GM19035 (cell line): ENCODE results near the gene AKR7A3.
"Not testable (repeated sequence)": the region's sequence is repeated elsewhere in the genome, so short reads cannot be mapped to it uniquely, and the experiment has no call there.

Experiments
- ATAC-seq: cut with Tn5 transposase; IDR thresholded peaks from one replicate; pipeline ENCODE4 v1.9.1; 2021; ENCODE audit not compliant: unreplicated experiment

Gene AKR7A3

DNA sequence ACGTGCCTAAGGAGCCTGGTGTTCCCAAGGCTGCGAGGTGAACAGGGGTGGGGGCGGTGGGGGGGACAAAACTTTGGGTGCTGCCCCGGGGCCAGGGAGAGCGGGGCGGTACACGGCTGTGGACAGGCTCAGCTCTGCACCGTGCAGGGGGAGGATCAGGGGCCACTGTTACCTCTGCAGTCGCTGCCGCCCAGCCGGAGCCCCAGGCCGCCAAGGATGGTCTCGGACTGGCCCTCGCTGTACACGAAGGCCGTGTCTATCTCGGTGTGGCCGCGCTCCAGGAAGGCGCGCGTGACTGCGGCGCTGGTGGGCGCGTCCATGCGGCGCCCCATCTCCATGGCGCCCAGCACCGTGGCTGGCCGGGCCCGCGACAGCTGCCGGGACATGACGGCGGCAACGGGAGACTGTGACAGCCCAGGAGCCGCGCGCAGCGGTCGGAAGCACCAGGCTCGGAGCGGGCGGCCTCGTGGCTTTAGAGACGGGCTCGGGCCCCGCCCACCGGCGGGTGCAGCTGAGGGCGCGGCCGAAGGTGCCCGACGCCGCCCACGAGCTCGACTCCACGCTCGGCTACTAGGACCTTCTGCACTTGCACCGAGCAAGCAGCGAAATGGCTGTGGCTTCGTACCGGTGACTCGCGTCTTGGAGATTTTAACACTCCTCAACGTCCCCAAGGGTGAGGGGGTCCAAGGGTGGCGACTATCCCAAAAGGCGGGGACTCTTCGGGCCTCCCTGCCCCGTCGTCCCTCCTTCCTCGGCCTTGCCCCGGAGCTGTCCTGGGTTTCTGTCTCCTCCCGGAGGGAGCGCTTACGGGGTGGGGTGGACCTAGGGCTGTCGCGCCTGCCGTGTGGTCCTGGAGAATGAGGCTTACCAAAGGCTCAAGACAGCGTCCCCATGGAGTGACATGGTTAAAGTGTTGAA is at the start of gene AKR7A3:
TSS of gene AKR7A3 (minus strand) at position 447 of the 918 bp plus-strand sequence. CDS start at position 386, 61 bp downstream.
- ATAC-seq, result not testable (repeated sequence)

DNA sequence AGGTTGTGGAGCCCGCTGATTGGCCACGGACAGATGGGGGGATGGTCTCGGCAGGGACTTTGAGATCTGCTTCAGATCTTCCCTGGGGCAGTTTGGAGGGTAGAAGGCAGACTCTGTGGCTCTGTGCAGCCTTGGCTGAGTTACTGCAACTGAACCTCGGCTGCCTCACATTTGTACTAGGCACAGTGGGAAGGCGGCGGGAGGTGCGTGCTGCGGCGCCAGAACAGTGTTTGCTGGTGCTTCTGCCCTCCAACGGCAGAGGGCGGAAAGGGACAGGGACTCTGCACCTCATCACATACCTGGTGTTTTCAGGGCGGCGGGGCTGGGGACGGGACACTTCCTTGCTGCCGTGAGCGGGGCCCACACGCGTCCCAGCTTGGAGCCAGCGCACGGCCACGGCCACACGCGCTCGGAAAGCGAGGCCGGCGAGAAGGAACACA is 49.8 kb upstream of the AKR7A3 start:
- ATAC-seq, result no peak

DNA sequence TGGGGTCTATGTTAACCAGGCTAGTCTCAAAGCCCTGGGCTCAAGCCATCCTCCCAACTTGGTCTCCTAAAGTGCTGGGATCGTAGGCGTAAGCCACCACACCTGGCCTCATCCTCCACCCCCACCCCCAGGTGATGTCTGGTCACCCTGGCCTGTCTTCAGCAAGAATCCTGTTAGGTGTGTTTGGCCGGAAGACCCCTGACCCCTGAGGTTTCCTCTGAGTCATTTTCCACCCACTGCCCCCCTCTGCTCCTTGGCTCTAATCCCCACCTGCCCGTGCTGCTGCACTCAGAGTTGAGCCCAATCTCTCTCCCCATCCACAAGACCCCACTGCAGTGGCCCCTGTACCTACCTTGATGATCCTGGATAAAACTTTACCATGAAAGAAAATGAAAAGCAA is 48.7 kb upstream of the AKR7A3 start:
- ATAC-seq, result no peak

DNA sequence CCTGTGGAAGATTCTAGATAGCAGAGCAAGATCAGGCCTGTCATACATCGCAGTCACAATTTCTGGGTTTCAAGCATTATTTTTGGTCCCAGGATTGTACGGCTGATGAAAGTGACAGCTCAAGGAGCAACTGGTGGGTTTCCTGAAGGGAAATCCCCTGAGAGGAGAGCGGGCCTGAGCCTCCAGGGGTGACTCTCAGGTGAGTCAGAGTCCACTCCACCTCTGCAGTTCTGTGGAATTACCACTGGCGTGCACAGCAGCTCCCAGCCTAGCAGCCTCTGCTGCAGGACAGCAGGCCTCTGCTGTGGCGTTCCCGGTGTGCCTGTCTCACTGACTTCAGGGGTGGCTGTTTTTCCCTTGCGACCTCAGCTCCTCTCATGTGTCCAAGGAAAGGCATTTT is 48.0 kb upstream of the AKR7A3 start:
- ATAC-seq, result no peak

DNA sequence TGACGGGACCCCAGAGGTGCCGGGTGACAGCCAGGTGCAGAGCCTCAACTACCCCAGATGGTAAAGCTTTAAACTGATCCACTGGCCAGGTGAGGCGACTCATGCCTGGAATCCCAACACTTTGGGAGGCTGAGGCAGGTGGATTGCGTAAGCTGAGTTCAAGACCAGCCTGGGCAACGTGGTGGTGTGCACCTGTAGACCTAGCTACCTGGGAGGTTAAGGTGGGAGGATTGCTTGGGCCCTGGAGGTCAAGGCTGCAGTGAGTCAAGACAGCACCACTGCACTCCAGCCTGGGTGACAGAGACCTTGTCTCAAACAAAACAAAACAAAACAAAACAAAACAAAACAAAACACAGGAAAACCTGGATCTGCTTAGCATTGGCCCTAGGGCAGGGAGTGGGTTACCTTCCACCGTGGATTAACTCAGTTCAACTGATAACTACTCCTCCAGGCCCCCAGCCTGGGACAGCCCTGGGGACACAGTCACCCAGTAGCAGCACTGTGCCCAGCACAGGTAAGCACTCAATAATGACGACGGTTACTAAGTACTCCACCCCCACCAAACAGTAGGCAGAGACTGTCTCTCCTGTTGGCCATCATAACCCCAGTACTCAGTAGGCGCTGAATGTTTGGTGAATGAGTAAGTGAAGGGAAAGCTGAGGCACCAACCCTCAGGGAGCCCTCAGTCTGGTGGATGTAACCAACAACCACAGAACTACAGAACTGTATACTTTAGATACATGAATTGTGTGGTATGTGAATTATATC is 45.2 kb upstream of the AKR7A3 start:
- no peak for ATAC-seq

DNA sequence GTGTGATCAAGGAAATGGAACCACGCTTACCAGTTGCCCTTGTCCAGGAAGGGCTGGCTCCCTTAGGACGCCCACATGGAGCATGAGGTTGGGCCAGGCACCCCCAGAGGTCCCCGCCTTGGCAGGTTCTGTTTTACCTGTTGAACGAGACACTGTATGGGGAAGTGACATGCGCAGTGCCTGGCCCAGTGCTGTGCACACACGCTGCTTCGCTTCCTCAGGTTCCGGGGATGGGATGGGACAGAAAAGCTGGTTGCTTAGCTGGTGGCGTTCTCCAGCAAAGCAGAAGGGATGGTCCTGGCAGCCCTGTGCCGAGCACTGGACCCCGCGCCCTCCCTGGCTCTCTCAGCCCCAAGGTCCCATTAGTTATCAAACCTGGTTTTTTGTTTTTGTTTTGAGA is 44.3 kb upstream of the AKR7A3 start:
- ATAC-seq, result no peak

DNA sequence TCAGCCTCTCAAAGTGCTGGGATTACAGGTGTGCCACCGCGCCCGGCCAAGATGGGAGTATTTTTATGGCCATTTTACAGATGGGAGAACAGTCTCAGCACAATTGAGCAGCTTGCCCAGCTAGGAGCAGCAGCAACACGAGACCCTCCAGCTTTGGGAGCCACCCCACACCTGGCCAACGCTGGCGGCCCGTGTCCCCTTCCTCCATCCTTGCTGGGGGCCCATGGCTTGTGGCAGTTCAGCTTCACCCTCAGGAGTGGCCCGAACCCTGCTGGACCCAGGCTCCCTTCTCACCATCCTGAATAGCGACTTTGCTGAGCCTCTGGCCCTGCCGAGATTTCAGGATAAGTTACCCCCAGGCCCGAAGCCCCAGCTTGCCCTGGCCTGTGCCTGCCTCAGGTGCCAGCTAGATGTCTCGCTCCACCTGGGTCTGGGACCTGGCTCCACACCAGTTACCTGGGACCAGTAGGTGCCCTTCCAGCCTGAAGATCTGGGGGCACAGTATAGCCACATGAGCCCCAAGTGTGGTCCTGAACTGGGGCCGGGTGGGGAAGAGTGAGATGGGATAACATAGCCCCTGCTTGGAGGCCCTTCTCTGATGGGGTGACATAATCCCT is 42.8 kb upstream of the AKR7A3 start:
- no peak for ATAC-seq

DNA sequence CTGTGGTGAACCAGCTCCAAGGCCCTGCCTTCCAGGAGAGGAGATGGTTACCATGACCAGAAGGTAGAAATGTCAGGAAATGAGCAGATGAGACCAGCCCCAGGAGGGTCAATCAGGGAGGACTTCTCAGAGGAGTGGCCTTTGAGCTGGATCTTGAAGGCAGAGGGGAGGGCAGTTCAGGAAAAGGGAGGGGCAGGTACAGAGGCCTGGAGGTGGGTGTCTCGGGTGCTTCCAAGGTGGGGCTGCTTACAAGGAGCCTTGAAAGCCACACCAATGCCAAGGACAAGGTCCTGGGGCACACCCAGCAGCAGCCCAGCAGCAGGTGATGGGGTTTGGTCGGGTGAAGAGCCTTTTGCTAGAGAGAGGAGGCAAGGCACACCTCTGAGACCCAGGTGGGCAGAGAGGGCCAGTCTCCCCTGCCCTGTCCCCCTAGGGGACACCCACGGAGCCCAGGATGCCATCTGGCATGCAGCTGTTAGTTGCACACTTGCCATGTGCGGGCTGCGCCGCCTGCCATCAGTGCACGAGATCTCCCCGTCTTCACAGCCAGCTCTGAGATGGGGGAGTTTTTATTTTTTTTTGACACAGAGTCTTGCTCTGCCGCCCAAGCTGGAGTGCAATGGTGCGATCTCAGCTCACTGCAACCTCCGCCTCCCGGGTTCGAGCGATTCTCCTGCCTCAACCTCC is 42.0 kb upstream of the AKR7A3 start:
- ATAC-seq, result no peak

DNA sequence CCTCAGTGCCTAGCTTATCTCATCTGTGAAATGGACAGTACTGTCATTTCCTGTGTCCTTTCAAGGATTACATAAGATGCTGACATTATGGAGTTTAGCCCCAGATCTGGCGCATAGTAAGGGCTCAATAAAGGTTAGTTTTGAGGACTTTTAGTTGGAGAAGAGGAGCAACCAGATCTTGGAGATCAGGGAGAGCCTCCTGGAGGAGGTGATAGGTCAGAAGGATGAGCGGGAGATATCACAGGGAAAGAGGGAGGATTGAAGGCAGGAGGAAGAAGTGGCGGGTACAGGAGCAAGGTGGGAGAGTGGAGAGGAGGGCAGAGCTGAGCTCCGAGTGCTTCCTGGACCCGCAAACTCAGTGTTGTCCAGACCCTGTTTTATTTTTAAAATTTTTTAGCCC is 41.0 kb upstream of the AKR7A3 start:
- no peak for ATAC-seq

DNA sequence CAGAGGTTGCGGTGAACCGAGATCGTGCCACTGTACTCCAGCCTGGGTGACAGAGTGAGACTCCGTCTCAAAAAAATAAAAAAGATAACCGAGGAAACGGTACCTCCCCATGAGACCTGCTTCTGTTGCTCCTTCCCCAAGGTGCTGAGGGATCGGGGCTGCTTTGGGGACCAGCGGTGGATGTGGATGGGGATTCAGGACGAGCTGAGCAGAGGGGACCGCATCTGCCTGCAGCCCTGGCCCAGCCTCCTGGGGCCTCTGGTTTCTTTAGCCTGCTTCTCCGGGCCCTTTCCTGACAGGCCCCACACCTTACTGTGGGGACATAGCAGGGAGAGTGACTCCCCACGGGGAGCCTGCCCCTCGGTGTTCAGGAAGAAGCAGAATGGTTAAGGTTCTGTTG is 40.6 kb upstream of the AKR7A3 start:
- ATAC-seq, result no peak

DNA sequence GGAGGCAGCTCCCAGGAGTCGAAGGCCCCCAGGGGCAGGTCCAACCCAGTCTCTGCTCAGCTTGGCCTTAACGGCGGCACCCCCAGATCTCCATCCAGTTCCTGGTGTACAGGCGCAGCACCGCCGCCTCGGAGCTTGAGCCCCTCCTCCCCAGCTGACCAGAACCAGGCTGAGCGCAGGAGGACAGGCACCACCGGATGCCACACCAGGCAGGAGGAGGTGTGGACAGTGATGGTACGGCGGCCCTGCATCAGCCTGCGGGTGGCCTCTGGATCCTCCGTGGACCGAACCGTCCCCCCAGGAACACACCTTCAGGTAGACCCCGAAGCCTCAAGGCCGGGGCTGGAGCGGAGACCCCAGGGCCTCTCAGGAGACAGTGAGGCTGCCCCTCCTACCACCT is 39.9 kb upstream of the AKR7A3 start:
- no peak for ATAC-seq

DNA sequence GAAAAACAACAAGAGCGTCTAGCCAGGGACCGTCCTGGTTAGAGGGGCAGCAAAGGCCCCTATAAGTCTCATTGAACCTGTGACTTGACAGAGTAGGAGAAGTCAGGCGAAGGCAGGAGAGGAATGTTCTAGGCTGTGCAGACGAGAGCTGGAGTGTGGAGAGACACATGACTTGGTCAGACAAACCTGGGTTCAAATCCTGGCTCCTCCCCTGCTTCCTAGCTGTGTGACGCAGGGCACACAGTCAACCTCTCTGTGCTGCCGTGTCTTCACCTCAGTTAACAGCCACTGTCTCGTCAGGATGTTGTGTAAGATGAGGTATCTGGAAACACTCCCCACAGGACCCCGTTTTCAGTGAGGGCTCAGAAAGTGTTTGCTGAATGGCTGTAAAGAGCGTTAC is 39.2 kb upstream of the AKR7A3 start:
- no peak for ATAC-seq

DNA sequence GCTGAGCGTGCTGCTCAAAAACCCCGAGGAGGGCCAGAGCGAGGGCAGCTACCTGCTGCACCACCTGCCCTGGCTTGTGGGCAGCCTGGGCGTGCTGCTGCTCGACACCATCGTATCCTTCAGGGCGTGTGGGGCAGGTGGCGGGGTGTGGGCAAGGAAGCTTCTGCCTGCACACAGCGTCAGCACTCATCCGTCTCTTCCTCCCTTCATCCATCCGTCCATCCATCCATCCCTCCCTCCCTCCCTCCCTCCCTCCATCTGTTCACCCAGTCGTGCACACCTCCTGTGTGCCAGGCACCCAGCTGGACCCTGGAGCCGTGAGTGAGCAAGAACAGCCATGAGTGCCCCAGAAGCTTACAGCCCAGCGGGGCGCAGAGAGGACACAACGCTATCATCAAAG is 38.7 kb upstream of the AKR7A3 start:
- ATAC-seq, result no peak

DNA sequence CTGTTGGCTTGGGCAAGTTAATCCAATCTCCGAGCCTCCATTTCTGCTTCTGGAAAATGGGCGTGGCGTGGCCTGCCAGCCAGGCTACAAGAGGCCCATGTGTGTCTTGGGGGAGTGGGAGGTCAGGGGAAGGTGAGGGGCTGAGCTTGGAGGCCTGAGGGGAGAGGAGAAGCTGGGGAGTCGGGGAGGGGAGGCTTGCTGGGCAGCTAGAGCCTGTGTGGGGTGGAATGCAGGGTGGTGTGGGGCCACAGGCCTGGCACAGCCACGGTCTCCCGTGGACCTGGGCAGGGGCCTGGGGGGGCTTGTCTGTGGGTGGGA is 38.1 kb upstream of the AKR7A3 start:
- ATAC-seq, result no peak

DNA sequence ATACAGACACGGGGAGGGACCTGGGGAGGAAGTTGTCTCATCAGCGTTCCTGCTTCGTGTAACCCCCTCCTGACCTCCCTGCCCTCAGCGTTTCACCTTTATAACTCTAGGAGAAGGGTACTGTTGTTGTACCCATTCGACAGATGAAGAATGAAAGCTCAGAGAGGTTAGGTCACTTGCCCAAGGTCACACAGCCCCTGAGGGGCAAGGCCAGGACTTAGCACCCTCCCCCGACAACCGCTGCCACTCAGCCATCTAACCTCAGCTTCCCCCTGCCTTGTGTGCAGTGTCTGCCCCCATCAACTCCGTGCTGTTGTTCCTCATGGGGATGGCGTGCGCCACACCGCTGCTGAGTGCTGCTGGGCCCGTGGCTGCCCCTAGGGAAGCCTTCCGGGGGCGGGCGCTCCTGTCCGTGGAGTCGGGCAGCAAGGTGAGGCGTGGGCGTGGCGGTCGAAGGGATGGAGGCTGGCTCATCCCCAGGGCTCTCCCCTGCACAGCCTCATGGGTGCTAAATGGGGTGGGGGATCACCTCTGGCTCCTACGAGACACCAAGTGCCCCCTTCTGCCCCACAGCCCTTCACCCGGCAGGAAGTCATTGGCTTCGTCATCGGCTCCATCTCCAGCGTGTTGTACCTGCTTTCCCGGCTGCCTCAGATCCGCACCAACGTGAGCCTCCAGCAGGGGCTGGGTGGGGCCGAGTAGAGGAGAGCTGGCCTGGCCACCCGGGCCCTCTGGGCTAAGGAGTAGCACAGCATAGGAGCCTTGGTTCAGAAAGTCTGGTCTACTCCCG is 37.6 kb upstream of the AKR7A3 start:
- no peak for ATAC-seq

DNA sequence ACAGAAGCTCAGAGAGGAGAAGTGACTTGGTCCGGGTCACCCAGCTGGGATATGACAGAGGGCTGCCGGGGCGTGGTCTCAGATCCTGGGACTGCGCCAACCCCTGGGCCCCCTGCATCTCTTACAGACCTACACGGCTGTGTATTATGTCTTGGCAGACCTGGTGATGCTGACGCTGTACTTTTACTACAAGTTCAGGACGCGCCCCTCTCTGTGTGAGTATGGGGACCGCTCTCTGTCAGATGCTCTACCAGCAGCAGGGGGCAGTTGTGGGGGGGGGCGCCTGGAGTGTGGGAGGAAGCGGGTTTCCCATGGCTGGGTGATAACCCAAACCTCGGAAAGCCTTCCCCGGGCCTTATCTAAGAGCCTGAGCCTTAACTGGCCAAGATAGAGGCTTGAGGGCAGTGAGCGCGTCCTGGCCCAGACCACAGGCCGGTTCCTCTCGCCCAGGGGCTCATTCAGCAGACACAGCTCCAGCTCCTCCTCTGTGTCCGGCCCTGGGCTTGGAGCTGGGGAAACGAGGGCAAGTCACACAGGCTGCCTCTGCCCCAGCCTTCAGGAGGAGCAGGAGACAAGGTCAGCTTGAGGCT is 36.9 kb upstream of the AKR7A3 start:
- ATAC-seq, result no peak

DNA sequence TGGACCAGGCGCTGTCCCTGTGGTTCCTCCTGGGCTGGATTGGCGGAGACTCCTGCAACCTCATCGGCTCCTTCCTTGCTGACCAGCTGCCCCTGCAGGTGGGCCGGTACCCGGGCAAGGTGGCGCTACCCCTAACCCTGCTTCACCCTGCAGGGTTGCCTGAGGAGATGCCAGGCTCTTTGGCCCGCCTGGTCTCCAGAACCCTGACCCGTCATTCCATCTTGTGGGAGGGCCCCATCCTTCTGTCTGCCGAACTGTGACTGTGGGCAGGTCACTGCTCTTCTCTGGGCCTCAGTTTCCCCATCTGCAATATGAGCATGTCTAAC is 36.1 kb upstream of the AKR7A3 start:
- ATAC-seq, result no peak

DNA sequence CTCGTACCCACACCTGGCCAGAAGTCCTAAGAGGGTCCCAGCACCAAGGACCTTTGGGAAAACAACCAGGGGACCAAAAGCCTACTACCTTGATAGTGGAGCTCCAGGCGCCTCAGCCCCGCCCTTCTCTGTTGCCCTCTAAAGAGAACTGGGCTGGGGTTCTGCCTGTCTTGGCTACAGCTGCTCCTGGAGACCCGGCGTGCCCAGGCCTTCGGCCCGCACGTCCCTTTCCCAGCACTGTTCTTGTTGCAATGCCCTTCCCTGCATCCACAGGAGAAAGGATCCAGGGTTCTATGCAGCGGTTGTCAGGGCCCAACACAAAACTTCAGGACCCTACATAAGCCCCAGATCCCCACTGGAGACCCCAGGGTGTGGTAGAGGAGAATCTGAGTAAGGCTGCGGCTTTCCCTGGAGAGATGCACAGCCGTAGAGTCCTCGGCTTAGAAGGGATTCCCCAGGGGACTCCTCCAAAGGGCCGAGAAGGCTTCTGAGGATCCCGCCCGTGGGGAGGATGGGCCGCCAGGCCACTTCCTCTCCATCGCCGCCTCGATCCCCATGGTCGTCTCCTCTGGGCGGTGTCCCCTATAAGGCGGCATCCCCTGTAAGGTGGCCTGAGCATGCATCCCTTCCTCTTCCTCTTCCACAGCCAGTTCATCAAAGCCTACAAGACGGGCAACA is 35.6 kb upstream of the AKR7A3 start:
- no peak for ATAC-seq

DNA sequence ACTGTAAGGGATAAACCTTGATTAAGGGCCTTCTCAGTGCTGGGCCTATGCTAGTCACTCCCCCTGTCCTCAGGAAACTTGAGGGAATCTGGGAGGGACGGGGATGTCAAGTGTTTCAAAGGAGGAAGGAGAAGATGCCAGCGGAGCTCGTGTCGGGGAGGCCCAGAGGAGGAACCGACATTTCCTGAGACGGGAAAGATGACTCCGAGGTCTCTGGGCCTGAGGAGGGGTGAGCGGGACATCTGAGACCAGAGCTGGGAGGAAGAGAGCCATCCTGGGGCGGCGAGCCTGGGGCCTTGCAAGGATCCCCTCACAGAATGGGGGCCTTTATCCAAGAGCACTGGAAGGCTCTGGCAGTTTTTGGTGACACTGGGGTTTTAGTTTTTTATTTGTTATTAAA is 33.9 kb upstream of the AKR7A3 start:
- ATAC-seq, result no peak

DNA sequence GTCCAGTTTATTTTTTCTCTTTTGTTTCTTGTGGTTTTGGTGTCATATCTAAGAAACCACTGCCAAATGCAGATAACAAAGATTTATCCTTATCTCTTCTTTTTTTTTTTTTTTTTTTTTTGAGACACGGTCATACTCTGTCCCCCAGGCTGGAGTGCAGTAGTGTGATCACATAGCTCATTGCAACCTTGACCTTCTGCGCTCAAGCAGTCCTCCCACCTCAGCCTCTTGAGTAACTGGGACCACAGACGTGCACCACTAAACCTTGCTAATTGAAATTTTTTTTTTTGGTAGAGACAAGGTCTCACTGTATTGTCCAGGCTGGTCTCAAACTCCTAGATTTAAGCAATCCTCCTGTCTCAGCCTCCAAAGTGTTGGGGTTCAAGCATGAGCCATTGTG is 32.5 kb upstream of the AKR7A3 start:
- ATAC-seq, result no peak
